Measurements from ENCODE around the gene DOHH.
"Not testable (repeated sequence)": the region's sequence is repeated elsewhere in the genome, so short reads cannot be mapped to it uniquely, and the experiment has no call there.

Gene DOHH

GRCh38 chr19:3512562-3513228 is 12.2 kb upstream of the DOHH start:
- H3K4me3 ChIP-seq (ENCODE audit: low read depth, low read length), result no peak overlapping the region
- DNase-seq (ENCODE audit: low read depth), result no peak
- no peak for TF ChIP-seq CTCF (IDR thresholded peaks at IDR 0.05; ENCODE audit: control insufficient read depth, extremely low read depth, insufficient read depth)

GRCh38 chr19:3511506-3512251 is 11.2 kb upstream of the DOHH start:
- no peak for DNase-seq (ENCODE audit: low read depth)
- no peak overlapping the region for H3K4me3 ChIP-seq (ENCODE audit: low read depth, low read length)
- TF ChIP-seq CTCF (IDR thresholded peaks at IDR 0.05; ENCODE audit: control insufficient read depth, extremely low read depth, insufficient read depth), result no peak

GRCh38 chr19:3510727-3511126 is 10.3 kb upstream of the DOHH start:
- H3K4me3 ChIP-seq (ENCODE audit: low read depth, low read length), result no peak overlapping the region
- TF ChIP-seq CTCF (IDR thresholded peaks at IDR 0.05; ENCODE audit: control insufficient read depth, extremely low read depth, insufficient read depth), result no peak
- no peak for DNase-seq (ENCODE audit: low read depth)

GRCh38 chr19:3509566-3509989 is 9.1 kb upstream of the DOHH start:
- H3K4me3 ChIP-seq (ENCODE audit: low read depth, low read length), result no peak overlapping the region
- DNase-seq (ENCODE audit: low read depth), result no peak
- TF ChIP-seq CTCF (IDR thresholded peaks at IDR 0.05; ENCODE audit: control insufficient read depth, extremely low read depth, insufficient read depth), result no peak

GRCh38 chr19:3508771-3509535 is 8.5 kb upstream of the DOHH start:
- no peak for DNase-seq (ENCODE audit: low read depth)
- H3K4me3 ChIP-seq (ENCODE audit: low read depth, low read length), result no peak overlapping the region
- TF ChIP-seq CTCF (IDR thresholded peaks at IDR 0.05; ENCODE audit: control insufficient read depth, extremely low read depth, insufficient read depth), result no peak

GRCh38 chr19:3508121-3508661 is 7.7 kb upstream of the DOHH start:
- not testable (repeated sequence) for H3K4me3 ChIP-seq (ENCODE audit: low read depth, low read length); DNase-seq (ENCODE audit: low read depth)

All from LNCaP clone FGC (cell line).